ENCODE measurements around the gene PCSK7.
A peak's percentile ranks its signal among the peaks of the same experiment; 100 is the strongest.
"Not testable (repeated sequence)": the region's sequence is repeated elsewhere in the genome, so short reads cannot be mapped to it uniquely, and the experiment has no call there.

Gene PCSK7

DNA sequence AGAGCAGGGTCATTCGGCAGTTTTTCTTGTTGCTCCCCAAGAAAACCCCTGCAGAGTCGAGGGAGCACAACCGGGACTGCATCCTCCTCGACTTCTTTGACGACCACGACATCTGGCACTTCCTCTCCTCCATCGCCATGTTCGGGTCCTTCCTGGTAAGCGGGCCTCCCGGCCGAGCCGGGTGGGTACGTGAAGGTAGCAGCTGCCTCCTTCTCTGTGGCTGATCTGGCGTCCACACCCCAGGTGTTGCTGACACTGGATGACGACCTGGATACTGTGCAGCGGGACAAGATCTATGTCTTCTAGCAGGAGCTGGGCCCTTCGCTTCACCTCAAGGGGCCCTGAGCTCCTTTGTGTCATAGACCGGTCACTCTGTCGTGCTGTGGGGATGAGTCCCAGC lies 36.1 kb downstream of the PCSK7 start:
- DNase-seq = no peak

DNA sequence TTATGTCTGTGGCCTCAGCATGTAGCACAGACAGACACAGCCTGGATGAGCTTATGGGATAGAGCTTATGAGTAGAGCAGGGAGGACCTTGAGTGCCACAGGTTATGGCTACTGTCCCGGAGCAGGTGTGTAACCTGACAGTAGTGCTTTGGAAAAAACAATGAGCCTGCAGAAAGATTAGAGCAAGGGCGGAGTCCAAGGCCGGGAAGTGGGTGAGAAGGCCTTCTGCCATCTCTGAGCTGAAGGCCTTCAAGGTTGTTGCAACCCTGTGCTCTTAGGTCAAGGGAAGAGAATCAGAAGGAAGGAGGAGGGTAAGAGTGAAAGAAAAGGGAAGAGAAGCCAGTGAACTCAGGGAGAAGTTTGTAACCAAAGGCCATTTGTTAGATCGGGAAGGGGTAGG lies 36.6 kb downstream of the PCSK7 start:
- DNase-seq = no peak

DNA sequence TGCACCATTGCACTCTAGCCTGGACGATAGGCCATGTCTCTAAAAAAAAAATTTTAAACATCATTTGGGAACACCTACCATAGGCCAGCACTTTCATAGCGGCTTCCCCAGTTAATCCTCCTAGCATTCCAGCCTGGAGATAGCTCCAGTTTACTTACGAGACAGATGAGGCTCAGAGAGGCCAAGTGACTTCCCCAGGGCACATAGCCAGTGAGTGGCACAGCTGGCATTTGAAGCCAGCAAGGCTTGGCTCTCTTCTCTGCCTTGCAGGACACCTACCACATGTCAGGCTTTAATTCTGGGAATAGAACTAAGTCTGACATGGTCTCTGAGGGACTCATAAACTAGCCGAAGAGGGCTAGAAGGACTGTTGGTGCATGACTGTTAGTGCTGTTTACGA lies 37.6 kb downstream of the PCSK7 start:
- DNase-seq = no peak

GRCh38 chr11:117193130-117194020 lies 38.5 kb downstream of the PCSK7 start:
- DNase-seq = no peak

DNA sequence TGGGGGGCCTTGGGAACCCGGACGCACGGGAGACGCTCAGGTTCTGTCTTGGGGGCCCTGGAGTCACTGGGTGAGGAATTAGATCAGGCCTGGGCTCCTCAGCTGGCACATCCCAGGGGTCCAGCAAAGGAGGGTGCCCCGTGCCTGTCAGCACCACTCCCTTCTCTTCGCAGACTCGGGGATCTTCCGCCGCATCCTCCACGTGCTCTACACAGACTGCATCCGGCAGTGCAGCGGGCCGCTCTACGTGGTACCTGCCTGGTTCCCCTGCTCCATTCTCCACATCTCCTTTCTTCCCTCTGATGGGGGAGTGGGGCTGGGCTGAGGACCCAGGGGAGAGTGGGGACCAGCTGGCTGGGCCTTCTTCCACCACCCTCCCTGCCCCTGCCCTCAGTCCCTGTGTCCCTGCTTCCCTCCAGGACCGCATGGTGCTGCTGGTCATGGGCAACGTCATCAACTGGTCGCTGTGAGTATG lies 39.4 kb downstream of the PCSK7 start:
- no peak for DNase-seq

GRCh38 chr11:117191680-117192400 lies 40.0 kb downstream of the PCSK7 start:
- DNase-seq = no peak

GRCh38 chr11:117189941-117190544 lies 41.8 kb downstream of the PCSK7 start:
- DNase-seq = no peak

DNA sequence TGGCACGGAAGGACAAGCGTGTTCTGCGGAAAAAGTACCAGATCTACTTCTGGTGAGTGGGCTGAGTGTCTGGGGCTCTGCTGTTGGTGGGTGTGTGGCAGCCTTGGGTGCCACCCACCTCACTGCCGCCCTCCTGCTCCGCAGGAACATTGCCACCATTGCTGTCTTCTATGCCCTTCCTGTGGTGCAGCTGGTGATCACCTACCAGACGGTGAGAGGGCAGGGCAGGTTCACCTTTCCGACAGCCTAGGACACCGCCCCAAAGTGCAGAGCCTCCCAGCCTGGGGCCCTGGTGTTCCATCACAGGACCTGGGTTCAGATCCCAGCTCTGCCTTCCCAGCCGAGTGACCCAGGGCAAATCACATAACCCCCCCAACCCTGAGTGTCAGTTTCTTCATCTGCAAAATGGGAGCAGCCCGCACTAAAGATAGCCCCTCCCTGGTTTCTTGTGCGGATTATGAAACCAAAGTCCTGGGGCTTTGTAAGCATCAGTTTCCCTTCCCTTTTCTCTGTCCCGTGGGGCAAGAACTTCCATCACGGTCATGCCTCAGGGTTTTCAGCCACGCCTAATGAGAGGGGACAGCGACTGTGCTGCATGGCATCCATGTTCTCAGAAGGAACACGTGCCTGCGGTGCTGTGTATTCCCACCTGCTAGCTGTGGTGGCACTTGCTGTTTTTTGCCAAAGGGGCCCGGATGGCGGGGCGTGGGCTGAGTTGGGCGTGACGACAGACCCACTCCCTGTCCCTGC lies 42.5 kb downstream of the PCSK7 start:
- DNase-seq = no peak

GRCh38 chr11:117188620-117189081 lies 43.2 kb downstream of the PCSK7 start:
- DNase-seq = no peak

DNA sequence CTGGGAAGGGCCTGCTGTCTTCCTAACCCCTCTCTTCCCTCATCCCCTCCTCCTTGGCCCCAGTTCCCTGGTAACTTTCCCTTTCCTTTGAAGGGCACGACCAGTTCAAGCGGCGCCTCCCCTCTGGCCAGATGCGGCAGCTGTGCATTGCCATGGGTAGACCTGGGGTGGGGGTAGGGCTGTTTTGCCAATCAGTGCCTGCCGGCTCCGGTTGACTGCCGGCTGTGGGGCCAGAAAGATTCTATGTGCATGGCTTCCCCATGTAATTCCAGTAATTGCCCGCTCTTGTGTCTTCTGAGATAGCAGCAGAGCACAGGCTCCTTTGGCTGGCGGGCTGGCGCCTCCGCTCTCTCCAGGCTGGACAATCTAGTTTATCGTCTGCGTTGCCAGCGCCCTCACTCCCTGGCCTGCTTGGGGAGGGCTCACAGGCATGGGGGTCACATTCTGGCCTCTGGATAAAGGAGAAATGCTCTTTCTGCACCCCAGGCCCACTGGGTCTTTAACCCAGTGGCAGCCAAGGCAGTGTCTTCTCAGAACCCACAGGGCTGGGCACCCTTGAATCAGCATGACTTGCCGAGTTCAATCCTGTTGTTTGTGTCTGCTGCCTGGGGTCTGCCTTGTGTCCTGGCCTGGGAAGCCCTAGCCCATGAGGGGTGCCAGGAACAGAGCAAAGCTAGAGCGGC lies 43.9 kb downstream of the PCSK7 start:
- no peak for DNase-seq

- DNase-seq = no peak
Observed at GRCh38 chr11:117187428-117187798, 44.5 kb downstream of the PCSK7 start.

GRCh38 chr11:117187007-117187406 lies 44.9 kb downstream of the PCSK7 start:
- DNase-seq = no peak

GRCh38 chr11:117186431-117186761 lies 45.5 kb downstream of the PCSK7 start:
- DNase-seq = no peak

GRCh38 chr11:117185736-117186430 lies 46.0 kb downstream of the PCSK7 start:
- no peak for DNase-seq

GRCh38 chr11:117183724-117184349 lies 48.0 kb downstream of the PCSK7 start:
- no peak for DNase-seq

- DNase-seq = not testable (repeated sequence)
Observed at GRCh38 chr11:117183178-117183577, 48.7 kb downstream of the PCSK7 start.

DNA sequence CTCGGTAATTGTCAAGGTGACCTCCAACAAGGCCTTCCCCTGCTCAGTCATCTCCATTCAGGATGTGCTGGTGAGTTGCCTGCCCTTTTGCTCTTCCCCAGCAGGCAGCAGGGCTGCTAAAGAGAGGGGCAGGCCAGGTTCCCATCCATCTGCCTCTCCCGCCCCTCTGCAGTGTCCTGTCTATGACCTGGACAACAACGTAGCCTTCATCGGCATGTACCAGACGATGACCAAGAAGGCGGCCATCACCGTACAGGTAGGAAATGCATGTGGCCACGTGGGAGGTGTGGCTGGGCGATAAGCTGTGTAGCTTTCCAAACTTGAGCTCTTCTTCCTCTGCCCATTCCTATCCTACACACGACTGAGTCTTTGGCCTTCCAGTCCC lies 49.3 kb downstream of the PCSK7 start:
- no peak for DNase-seq

DNA sequence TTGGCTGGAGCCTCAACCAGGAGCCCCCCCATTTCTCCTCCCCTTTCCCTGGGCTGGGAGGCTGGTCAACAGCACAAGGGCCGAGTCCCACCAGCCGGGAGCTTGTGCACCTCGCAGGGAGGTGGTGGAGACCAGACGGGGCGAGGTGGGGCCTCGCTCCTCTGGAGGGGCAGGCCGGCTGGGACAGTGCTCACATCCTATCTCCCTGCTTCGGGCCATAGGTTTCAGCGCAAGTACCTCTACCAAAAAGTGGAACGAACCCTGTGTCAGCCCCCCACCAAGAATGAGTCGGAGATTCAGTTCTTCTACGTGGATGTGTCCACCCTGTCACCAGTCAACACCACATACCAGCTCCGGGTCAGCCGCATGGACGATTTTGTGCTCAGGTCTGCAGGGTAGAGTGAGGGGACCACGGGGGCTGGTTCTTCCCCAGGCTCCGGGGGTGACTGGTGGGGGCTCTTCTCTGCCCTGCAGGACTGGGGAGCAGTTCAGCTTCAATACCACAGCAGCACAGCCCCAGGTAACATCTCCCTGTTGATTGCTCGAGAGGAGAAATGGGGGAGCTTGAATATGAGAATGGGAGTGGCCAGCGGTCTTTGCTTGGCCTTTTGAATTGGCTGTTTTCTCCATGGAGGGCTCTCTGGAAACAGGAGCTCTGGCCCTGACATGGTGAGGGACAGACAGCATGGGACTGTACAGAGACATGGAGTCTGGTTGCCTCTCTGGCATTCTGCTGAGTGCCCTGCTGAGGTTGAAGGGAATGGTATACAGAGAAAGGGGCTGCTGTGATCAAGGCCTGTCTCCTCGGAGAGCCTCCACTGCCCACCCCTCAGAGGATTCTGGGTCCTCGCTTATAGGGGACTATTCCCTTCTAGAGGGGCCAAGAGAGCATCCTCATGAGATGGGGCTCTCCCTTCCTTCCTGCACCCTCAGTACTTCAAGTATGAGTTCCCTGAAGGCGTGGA lies 50.0 kb downstream of the PCSK7 start:
- DNase-seq = no peak

DNA sequence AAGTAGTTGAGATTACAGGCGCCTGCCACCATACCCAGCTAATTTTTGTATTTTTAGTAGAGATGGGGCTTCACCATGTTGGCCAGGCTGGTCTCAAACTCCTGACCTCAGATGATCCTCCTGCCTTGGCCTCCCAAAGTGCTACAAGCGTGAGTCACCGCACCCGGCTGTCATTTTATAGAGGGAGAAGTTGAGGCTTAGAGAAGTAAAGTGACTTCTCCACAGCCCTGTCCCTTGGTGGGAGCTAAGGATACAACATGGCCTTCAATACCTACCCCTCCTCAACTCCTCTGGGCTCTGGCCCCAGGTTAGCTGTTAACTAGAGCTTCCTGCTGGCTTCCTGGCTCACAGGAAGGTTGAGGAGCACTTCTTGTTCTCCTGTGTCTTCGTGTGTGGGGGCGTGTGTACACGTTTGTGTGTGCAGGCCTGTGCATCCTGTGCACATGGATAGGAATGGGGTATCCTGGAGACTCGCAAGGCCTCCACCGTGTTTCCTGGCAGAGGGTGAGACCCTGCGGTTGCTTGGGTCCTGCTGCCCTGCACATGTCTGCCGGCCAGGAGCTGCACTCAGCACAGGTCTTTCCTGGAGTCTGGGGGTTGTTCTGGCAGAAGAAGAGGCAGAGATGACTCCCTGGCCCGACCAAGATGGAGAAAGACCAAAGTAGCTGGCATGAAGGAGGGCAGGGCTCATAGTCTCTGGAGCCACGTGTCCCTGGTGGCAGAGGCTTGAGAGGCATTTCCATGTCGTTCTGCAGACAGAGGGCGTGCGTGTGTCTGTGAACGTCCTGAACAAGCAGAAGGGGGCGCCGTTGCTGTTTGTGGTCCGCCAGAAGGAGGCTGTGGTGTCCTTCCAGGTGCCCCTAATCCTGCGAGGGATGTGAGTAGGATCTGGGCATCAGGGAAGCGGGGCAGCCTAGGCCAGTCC lies 51.0 kb downstream of the PCSK7 start:
- peak; percentile 57 to 61 for DNase-seq

Measured in stimulated activated CD4-positive, alpha-beta T cell treated with anti-CD3 and anti-CD28 coated beads, Interleukin-2, amount 100 ng/mL, for 48 hours (primary cell).